CD14-positive monocyte (primary cell): Measurements from ENCODE around the gene CTSD. TPM values are rescaled to one million over a fixed set of nuclear protein-coding genes. Genes with fewer than 3 reads are reported as not detected.
A peak's percentile ranks its signal among the peaks of the same experiment; 100 is the strongest.

Experiments used
- DNase-seq, 3 donors: peaks; one replicate each; pipeline ENCODE4 v3.0.0-alpha.2; 2011 to 2022
- H2AFZ ChIP-seq: 2 replicates; pipeline ENCODE4 v1.6.0; 2012; ENCODE audit warnings: mild to moderate bottlenecking, low read depth, low read length, inconsistent platforms; ENCODE audit not compliant: insufficient read depth, poor library complexity, severe bottlenecking
- H3K27ac ChIP-seq, 2 donors: 1 replicate in 1 of 2; 2 replicates in 1 of 2; pipeline ENCODE4 v1.5.1; 2012 to 2013; ENCODE audit warnings: low read length in 2 of 2, control low read depth in 1 of 2, inconsistent platforms in 1 of 2, low read depth in 1 of 2, mild to moderate bottlenecking in 1 of 2
- H3K27me3 ChIP-seq, 2 donors: one replicate each; pipeline versions ENCODE4 v1.6.0 to v1.6.1; 2011 to 2013; ENCODE audit warnings: low read length in 2 of 2; ENCODE audit not compliant: control insufficient read depth in 2 of 2, insufficient read depth in 2 of 2
- H3K36me3 ChIP-seq, 2 donors: replicated peaks in 1 of 2; 1 replicate in 1 of 2; 2 replicates in 1 of 2; pipeline versions ENCODE4 v1.5.1 to v1.6.1; 2012 to 2013; ENCODE audit warnings: low read length in 2 of 2, control low read depth in 1 of 2, inconsistent platforms in 1 of 2, mild to moderate bottlenecking in 1 of 2; ENCODE audit not compliant: insufficient read depth in 2 of 2, control insufficient read depth in 1 of 2
- H3K4me1 ChIP-seq, 2 donors: 1 replicate in 1 of 2; 2 replicates in 1 of 2; pipeline versions ENCODE4 v1.5.1 to v1.6.1; 2012 to 2013; ENCODE audit warnings: low read length in 2 of 2, control low read depth in 1 of 2, inconsistent platforms in 1 of 2, mild to moderate bottlenecking in 1 of 2, moderate library complexity in 1 of 2; ENCODE audit not compliant: insufficient read depth in 2 of 2, control insufficient read depth in 1 of 2
- H3K4me2 ChIP-seq: replicated peaks from 2 replicates; pipeline ENCODE3; 2012; ENCODE audit warnings: low read length, moderate library complexity, mild to moderate bottlenecking; ENCODE audit not compliant: poor library complexity, severe bottlenecking; ENCODE audit errors: extremely low read depth
- H3K4me3 ChIP-seq, 3 experiments: fragments of 200-600 bp in 1 of 3; sonication (generic) in 1 of 3; replicated peaks in 1 of 3; 1 replicate in 2 of 3; 2 replicates in 1 of 3; pipeline ENCODE4 v1.5.1; 2011 to 2013; ENCODE audit warnings: low read length in 3 of 3, mild to moderate bottlenecking in 3 of 3, control low read depth in 2 of 3, low read depth in 2 of 3, inconsistent platforms in 1 of 3, moderate library complexity in 1 of 3
- H3K79me2 ChIP-seq: 2 replicates; pipeline ENCODE4 v1.6.0; 2012; ENCODE audit warnings: mild to moderate bottlenecking, control low read depth, inconsistent platforms, low read length, moderate library complexity; ENCODE audit not compliant: insufficient read depth
- H3K9ac ChIP-seq: 2 replicates; pipeline ENCODE4 v1.6.0; 2017; ENCODE audit warnings: low read length, mild to moderate bottlenecking; ENCODE audit not compliant: insufficient read depth, poor library complexity, severe bottlenecking
- H3K9me3 ChIP-seq, 2 donors: replicated peaks in 1 of 2; 1 replicate in 1 of 2; 2 replicates in 1 of 2; pipeline versions ENCODE4 v1.5.1 to v1.6.1; 2012 to 2013; ENCODE audit warnings: low read length in 2 of 2, control low read depth in 1 of 2; ENCODE audit not compliant: control insufficient read depth in 1 of 2, insufficient read depth in 1 of 2
- H4K20me1 ChIP-seq: 2 replicates; pipeline ENCODE4 v1.6.0; 2012; ENCODE audit warnings: mild to moderate bottlenecking, low read length, control low read depth, moderate library complexity; ENCODE audit not compliant: insufficient read depth
- H3K27ac Mint-ChIP-seq, 7 donors: one replicate each; pipeline ENCODE4 v1.8.0; 2020; ENCODE audit warnings: mild to moderate bottlenecking in 7 of 7, mixed read lengths in 7 of 7, moderate library complexity in 6 of 7, inconsistent platforms in 2 of 7
- H3K27me3 Mint-ChIP-seq, 3 donors: one replicate each; pipeline ENCODE4 v1.8.0; 2021 to 2022; ENCODE audit warnings: low read depth in 3 of 3, mild to moderate bottlenecking in 3 of 3, mixed read lengths in 3 of 3, moderate library complexity in 3 of 3, inconsistent platforms in 1 of 3
- H3K36me3 Mint-ChIP-seq, 2 donors: one replicate each; pipeline ENCODE4 v1.8.0; 2020; ENCODE audit warnings: mixed read lengths in 2 of 2, inconsistent platforms in 1 of 2, mild to moderate bottlenecking in 1 of 2
- H3K4me1 Mint-ChIP-seq: one replicate; pipeline ENCODE4 v1.8.0; 2020; ENCODE audit warnings: mild to moderate bottlenecking, mixed read lengths
- H3K4me3 Mint-ChIP-seq, 2 donors: one replicate each; pipeline ENCODE4 v1.8.0; 2020; ENCODE audit warnings: mild to moderate bottlenecking in 2 of 2, mixed read lengths in 2 of 2, moderate library complexity in 1 of 2
- H3K9me3 Mint-ChIP-seq, 7 donors: one replicate each; pipeline ENCODE4 v1.8.0; 2020 to 2022; ENCODE audit warnings: mixed read lengths in 7 of 7, mild to moderate bottlenecking in 6 of 7, moderate library complexity in 6 of 7, inconsistent platforms in 2 of 7
- WGBS: methylation state at CpG from one replicate; pipeline ENCODE4 v1.1.5; 2013; ENCODE audit warnings: missing lambda C conversion rate; ENCODE audit not compliant: insufficient coverage; 5-methylcytosine and 5-hydroxymethylcytosine counted together
- intact Hi-C, 2 donors: fragments of 100-400 bp; cut with micrococcal nuclease; formaldehyde crosslinking; loops; one replicate each; pipeline versions ENCODE4 v1.15.0 to v1.15.1; 2023
- polyA plus RNA-seq, 3 donors: library from polyadenylated mRNA; depleted of rRNA in 1 of 3; unstranded in 2 of 3; stranded (reverse) in 1 of 3; fragments of 300-500 nt in 2 of 3; fragments of >200 nt in 1 of 3; fragmentation: Illumina TruSeq in 2 of 3; gene quantifications; 1 replicate in 2 of 3; 2 replicates in 1 of 3; pipeline ENCODE4 v1.2.3, GENCODE V29; 2012 to 2021
- TF ChIP-seq, protein P1 (sequence below): fragments of 200-600 bp; IDR thresholded peaks from one replicate; pipeline ENCODE4 v1.8.0; 2022; ENCODE audit warnings: antibody characterized with exemption, mild to moderate bottlenecking

Gene CTSD
- polyA plus RNA-seq, 3 donors: 835 to 1,372 (median 855) TPM

GRCh38 chr11:1750840-1751530 lies 12.7 kb downstream of the CTSD start:
- Histone ChIP-seq H3K4me1 (peaks cover 48 to 93% of the 10 kb centered on the region in 2 donors), H3K9ac (no peak overlapping the region), H2AFZ (no peak overlapping the region), H4K20me1 (peaks cover 94% of the 10 kb centered on the region), H3K36me3 (peaks cover 42 to 44% of the 10 kb centered on the region in 2 donors), H3K79me2 (peaks cover 8% of the 10 kb centered on the region), H3K27me3 (peaks cover 7 to 29% of the 10 kb centered on the region in 2 donors), H3K4me3 (no peak overlapping the region), H3K9me3 (no peaks in the 10 kb centered on the region), H3K4me2 (no peak overlapping the region), H3K27ac (peak overlapping the region in 1 of 2 donors; percentile 12)
- peaks cover 25 to 49% (median 32%) of the 10 kb centered on the region in 3 donors for H3K27me3 Mint-ChIP-seq
- TF ChIP-seq, protein P1, sequence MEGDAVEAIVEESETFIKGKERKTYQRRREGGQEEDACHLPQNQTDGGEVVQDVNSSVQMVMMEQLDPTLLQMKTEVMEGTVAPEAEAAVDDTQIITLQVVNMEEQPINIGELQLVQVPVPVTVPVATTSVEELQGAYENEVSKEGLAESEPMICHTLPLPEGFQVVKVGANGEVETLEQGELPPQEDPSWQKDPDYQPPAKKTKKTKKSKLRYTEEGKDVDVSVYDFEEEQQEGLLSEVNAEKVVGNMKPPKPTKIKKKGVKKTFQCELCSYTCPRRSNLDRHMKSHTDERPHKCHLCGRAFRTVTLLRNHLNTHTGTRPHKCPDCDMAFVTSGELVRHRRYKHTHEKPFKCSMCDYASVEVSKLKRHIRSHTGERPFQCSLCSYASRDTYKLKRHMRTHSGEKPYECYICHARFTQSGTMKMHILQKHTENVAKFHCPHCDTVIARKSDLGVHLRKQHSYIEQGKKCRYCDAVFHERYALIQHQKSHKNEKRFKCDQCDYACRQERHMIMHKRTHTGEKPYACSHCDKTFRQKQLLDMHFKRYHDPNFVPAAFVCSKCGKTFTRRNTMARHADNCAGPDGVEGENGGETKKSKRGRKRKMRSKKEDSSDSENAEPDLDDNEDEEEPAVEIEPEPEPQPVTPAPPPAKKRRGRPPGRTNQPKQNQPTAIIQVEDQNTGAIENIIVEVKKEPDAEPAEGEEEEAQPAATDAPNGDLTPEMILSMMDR: no peak
- no peak overlapping the region for H3K27ac Mint-ChIP-seq
- 43% methylated on average over 13 of the region's 14 CpGs for WGBS
- H3K9me3 Mint-ChIP-seq: peaks cover 0 to 8% (median 0%) of the 10 kb centered on the region in 7 donors
- no peak overlapping the region for H3K4me3 Mint-ChIP-seq
- H3K4me1 Mint-ChIP-seq: peaks cover 62% of the 10 kb centered on the region
- peak in 1 of 3 donors; percentile 45 for DNase-seq
- peaks cover 32 to 50% of the 10 kb centered on the region in 2 donors for H3K36me3 Mint-ChIP-seq
- intact Hi-C loops: no loop called here

- H3K9me3 ChIP-seq: no peaks in the 10 kb centered on the region
- 56% methylated on average over 3 of the region's 6 CpGs for WGBS
- H3K4me3 ChIP-seq: peak within 1 kb of the TSS in 1 of 3 experiments; percentile 20
- TF ChIP-seq, protein P1: no peak
- peaks cover 5% of the 10 kb centered on the region for H3K79me2 ChIP-seq
- H3K27ac ChIP-seq: peak within 1 kb of the TSS in 1 of 2 donors; percentile 12
- Mint-ChIP-seq H3K27me3 (peaks cover 27 to 44% (median 36%) of the 10 kb centered on the region in 3 donors), H3K4me3 (peak within 1 kb of the TSS; percentile 62 to 81), H3K36me3 (peaks cover 31 to 45% of the 10 kb centered on the region in 2 donors), H3K9me3 (peaks cover 0 to 9% (median 3%) of the 10 kb centered on the region in 7 donors), H3K27ac (peak within 1 kb of the TSS in 4 of 7 donors; percentile 10 to 72 (median 36)), H3K4me1 (peaks cover 58% of the 10 kb centered on the region)
- no peak within 1 kb of the TSS for H3K9ac ChIP-seq
- H3K27me3 ChIP-seq: peaks cover 7 to 29% of the 10 kb centered on the region in 2 donors
- intact Hi-C loops: no loop called here
- peaks cover 89% of the 10 kb centered on the region for H4K20me1 ChIP-seq
- peaks cover 42 to 90% of the 10 kb centered on the region in 2 donors for H3K4me1 ChIP-seq
- no peak for DNase-seq
- peaks cover 37 to 39% of the 10 kb centered on the region in 2 donors for H3K36me3 ChIP-seq
- no peak within 1 kb of the TSS for H2AFZ ChIP-seq
- H3K4me2 ChIP-seq: peak within 1 kb of the TSS; percentile 15
Measured at GRCh38 chr11:1750481-1750839, 13.3 kb downstream of the CTSD start, which contains the start of gene IFITM10. Gene IFITM10, minus strand, starts transcription at chr11:1750595. Its CDS starts 153 bp downstream, at chr11:1750442.
